Measurements from ENCODE around the gene ACSF3.

Gene ACSF3

GRCh38 chr16:89194340-89195311 is 101.0 kb downstream of the ACSF3 start:
- Histone ChIP-seq H3K36me3 (no peaks in the 10 kb centered on the region), H3K4me1 (no peaks in the 10 kb centered on the region), H3K27me3 (peaks cover 24% of the 10 kb centered on the region), H3K9me3 (no peaks in the 10 kb centered on the region), H3K4me3 (ENCODE audit: low read depth, low read length) (no peak overlapping the region)
- no peak for TF ChIP-seq CTCF (IDR thresholded peaks at IDR 0.05; ENCODE audit: low read depth, low read length)
- DNase-seq = no peak

GRCh38 chr16:89195521-89196171 is 102.0 kb downstream of the ACSF3 start:
- TF ChIP-seq CTCF (IDR thresholded peaks at IDR 0.05; ENCODE audit: low read depth, low read length) = no peak
- H3K4me1 ChIP-seq = no peaks in the 10 kb centered on the region
- DNase-seq = no peak
- H3K4me3 ChIP-seq (ENCODE audit: low read depth, low read length) = no peak overlapping the region
- no peaks in the 10 kb centered on the region for H3K9me3 ChIP-seq
- H3K27me3 ChIP-seq = peaks cover 27% of the 10 kb centered on the region
- no peaks in the 10 kb centered on the region for H3K36me3 ChIP-seq

GRCh38 chr16:89197033-89197632 is 103.5 kb downstream of the ACSF3 start:
- Histone ChIP-seq H3K4me1 (no peaks in the 10 kb centered on the region), H3K36me3 (no peaks in the 10 kb centered on the region), H3K27me3 (peaks cover 29% of the 10 kb centered on the region), H3K4me3 (ENCODE audit: low read depth, low read length) (no peak overlapping the region), H3K9me3 (no peaks in the 10 kb centered on the region)
- no peak for DNase-seq
- TF ChIP-seq CTCF (IDR thresholded peaks at IDR 0.05; ENCODE audit: low read depth, low read length) = no peak

GRCh38 chr16:89197633-89198416 is 104.2 kb downstream of the ACSF3 start:
- TF ChIP-seq CTCF (IDR thresholded peaks at IDR 0.05; ENCODE audit: low read depth, low read length) = no peak
- Histone ChIP-seq H3K4me1 (no peaks in the 10 kb centered on the region), H3K4me3 (ENCODE audit: low read depth, low read length) (no peak overlapping the region), H3K27me3 (peaks cover 34% of the 10 kb centered on the region), H3K9me3 (peaks cover 3% of the 10 kb centered on the region; the same call in 1 of the 2 replicates), H3K36me3 (no peaks in the 10 kb centered on the region)
- no peak for DNase-seq

- TF ChIP-seq CTCF (IDR thresholded peaks at IDR 0.05; ENCODE audit: low read depth, low read length) = no peak
- Histone ChIP-seq H3K36me3 (no peaks in the 10 kb centered on the region), H3K9me3 (peaks cover 3% of the 10 kb centered on the region; the same call in 1 of the 2 replicates), H3K4me3 (ENCODE audit: low read depth, low read length) (no peak overlapping the region), H3K27me3 (peaks cover 42% of the 10 kb centered on the region), H3K4me1 (no peaks in the 10 kb centered on the region)
- no peak for DNase-seq
Observed at GRCh38 chr16:89198417-89199240, 105.0 kb downstream of the ACSF3 start.

Data from BE2C (cell line).